ENCODE data around the gene DCHS1. TPM values are rescaled to one million over a fixed set of nuclear protein-coding genes. Genes with fewer than 3 reads are reported as not detected.

Gene DCHS1
- total RNA-seq, 1 donor from 2014 or later, result 9.2 TPM

DNA sequence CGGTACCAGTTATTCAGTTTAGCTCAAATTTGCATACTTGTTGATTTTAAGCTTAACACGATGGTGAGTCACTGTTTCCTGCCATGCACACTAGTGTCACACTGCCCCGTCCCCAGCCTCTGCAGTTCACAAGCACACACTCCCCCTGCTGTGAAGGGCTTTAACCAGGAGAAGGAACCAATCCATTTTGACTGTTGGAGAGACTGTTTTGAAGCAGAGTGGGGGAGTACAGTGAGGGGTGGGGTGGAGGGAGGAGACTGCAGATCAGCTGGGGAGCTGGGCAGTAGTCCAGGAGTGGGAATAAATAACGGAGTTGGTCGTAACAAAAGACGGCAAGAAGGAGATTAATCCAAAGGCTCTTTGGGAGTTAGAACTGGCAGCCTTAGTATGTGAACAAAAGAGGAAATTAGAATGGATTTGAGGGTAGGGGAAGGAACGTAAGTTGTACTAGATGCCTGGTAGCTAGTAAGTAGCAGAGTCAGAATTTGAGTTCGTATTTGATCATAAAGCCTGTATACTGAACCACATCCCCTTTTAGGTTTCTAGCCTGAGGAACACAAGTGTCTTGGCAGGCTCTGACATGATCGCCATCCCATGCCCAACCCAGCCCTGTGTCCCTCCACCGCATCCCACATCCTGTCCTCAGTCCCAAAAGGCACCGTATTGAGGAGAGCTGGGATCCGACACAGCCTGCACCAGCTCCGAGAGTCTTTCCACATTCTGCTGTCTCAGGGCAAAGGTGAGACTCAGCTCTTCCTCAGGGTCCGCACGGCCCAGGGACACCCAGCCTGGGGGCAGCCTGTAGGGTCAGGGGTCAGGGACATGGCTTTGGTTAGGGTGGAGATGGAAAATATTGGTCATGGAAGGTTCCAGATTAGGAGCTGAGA lies 37.2 kb downstream of the DCHS1 start:
- DNase-seq (ENCODE audit: low spot score), result peak; percentile 77
- intact Hi-C loops (cut with DNase I), result no loop called here

DNA sequence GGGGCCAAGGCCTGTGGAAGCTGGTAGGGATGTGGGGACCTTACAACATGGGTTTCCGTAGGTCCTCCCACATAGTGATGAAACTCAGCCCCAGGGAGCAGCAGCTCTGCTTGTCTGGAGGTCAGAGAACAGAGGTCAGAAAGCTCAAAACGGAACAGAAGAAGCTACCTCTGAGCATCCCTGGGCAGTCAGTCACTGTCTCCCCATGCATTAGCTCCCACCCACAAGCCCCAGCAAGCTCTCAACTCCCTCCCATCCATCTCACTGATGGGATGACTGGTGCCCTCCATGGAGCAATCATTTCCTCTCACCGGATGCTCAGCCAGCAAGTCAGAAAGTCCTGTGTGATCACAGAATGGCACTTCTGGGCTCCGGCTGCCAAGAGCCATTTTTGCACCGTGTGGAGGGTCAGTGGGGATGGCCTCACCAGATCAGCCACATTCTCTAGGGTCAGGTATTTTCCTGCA lies 38.3 kb downstream of the DCHS1 start:
- DNase-seq (ENCODE audit: low spot score), result peak; percentile 22
- intact Hi-C loops (cut with DNase I), result no loop called here

DNA sequence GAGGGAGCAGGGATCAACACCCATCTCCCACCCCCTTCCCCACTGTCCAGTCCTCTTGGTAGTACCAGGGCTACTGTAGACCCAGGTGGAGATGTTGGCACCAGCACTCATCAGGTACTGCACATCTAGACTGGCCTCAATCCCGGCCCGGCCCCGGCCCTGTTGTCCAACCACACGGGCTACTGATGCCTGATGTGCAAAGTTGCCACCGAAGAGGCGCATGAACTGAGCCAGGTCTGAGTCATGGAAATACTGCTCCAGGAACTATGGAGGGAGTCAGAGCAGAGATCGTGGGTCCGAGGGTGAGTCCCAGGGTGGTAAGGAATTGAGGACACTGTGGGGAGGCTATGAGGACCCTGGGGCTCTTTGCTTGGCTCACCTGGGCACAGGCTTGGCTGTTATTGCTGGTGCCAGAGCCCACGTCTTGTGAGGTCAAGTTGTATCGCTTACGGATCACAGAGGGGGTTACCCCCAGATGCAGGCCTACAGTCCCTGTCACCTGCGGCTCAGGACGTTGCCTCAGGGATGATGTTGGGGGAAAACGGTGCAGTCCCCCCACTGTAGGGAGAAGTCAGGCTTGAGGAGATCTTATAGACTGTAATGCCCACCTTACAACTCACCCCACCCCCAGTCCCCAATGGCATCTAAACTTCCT lies 38.9 kb downstream of the DCHS1 start:
- no peak for DNase-seq (ENCODE audit: low spot score)
- intact Hi-C loops (cut with DNase I), result no loop called here

DNA sequence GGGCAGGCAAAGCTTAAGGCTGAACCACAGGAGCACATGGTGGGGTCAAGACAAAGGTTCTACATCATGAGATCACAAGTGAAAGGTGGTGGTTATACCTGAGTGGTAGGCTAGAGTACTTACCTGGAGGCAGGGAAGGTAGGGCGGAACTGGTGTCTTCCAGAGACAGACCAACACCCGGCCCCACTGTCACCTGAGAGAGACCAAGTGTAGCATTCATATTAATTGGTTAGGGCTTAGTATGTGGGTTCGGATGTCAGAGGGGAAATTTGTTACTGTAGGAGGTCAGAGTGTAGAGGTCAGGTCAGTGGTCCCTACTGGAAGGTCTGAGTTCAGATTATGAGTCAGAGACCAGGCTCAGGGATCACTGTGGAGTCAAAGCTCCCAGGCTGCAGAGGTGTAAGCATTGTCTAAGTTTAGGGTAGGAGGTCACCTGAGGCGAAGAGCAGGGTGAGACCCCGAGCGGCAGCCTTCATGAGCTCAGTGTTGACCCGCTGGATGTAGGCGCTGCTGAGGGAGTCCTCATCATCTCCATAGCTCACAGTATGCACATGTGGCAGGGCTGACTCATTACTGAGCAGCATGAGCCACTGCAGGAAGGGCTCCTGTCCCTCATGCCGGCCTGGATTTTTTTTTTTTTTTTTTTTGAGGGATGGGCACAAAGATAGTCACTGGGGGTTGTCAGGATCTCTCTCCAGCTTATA lies 39.6 kb downstream of the DCHS1 start:
- no peak for DNase-seq (ENCODE audit: low spot score)
- intact Hi-C loops (cut with DNase I), result no loop called here

DNA sequence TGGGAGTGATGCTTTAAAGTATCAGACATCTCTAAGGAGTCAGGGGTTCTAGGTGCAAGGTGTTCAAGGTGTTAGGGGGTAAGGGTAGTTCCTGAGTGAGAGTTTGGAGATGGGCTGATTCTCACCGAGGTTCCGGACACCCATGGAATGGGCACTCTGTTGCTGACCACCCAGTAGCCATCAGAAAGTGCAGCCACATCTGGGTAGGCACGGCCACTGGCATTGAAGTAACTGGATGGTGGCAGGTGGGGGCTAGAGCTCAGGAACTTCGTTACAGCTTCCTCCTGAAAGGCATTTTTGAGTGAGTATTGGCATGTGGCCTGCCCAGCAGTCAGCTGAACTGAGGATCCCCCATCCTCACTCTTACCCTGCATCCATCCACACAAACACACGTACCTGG lies 40.6 kb downstream of the DCHS1 start:
- no peak for DNase-seq (ENCODE audit: low spot score)
- intact Hi-C loops (cut with DNase I), result no loop called here

DNA sequence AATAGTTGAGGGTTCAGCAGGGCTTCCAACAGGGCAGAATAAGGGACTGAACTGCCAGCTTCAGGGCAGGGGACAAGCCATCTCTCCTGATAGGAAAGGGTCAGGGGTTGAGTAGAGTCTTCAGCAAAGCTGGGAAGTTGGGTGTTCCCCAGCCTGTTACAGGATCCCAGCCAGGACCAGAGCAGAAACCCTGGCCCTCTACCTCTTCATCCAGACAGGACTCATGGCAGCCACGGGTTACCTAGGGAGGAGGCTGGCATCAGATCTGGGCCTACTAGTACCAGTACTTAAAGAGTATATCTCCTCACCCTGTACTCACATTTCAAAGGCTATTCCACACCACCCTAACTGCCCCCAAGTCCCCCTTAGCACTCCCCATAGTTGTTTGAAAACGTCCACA lies 41.2 kb downstream of the DCHS1 start:
- intact Hi-C loops (cut with DNase I), result no loop called here
- DNase-seq (ENCODE audit: low spot score), result no peak

DNA sequence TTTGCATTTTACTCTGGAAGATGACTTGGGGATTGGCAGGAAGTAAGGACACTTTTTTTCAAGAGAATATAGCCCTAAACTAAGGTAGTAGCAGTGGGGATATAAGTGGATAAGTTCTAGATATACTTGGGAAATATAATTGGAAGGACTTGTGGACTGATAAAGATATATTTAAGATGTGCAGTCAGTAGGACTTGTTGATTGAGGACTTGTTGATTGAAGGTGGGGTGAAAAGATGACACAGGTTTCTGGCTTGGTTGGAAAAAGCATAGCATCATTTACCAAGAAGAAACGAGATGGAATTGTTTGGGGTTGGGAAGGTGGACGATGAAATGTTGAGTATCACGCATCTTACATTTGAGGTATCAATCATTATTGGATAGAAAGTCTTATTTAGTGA lies 42.1 kb downstream of the DCHS1 start:
- intact Hi-C loops (cut with DNase I), result loop anchor here (2.0 kb wide), 1 partner anchor 69 kb away; the partner anchor contains the start of gene MRPL17
- no peak for DNase-seq (ENCODE audit: low spot score)

DNA sequence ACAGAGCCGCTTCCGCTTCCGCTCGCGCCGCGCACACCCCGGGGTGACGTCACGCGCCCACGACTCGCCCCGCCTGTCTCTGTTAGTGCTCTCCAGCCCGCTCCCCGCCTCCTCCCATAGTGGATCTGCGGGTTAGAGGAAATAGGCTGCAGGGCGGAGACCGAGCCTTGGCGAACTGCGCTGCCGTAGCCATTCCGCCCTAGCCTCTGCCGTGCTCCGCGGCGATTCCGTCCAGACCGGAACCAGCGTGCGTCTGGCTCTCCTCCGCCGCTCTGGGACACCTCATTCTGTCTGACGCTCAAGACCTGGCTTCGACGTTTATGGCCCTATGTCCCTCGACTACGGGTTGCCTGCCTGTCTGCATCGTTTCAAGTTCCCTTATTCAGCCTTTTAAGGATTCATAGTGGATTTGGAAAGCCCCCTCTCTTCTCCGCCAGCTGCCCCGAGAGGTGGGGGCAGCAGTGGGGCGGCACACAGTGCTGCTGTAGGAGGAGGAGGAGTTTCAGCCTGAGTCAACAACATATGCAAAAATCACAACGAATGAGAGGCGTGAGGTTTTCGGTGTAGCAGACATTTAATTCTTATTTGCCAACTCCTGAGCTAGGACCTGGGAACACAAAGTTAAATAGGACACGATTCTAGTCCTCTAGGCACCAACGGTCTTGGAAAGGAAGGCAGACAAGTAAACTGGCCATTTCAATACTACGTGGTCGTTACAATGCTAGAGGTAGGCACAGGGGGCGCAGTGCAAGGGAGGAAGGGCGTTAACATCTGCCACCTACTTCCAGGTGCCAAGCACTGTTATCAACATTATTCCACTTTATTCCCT lies 43.2 kb downstream of the DCHS1 start, which contains the start of gene TAF10:
Gene TAF10 (minus strand): TSS at position 4 of the 829 bp plus-strand sequence. CDS start 27 bp downstream, outside the sequence.
- peak; percentile 99 for DNase-seq (ENCODE audit: low spot score)
- intact Hi-C loops (cut with DNase I), result loop anchor here (2.0 kb wide), 1 partner anchor 70 kb away; the partner anchor contains the start of gene MRPL17

DNA sequence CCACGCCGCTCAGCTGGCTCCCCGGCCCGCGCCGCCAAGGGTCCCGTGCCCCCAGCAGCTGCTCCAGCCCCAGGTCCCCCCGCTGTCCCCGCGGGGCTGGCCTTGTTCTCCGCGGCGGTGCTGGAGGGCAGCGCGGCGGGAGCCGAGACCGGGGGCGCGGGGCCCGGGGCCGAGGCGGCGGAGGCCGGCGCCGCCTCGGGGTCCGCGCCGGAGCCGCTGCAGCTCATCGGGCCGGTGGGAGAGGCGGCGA lies 43.7 kb downstream of the DCHS1 start:
- DNase-seq (ENCODE audit: low spot score), result no peak
- intact Hi-C loops (cut with DNase I), result loop anchor here (2.0 kb wide), 1 partner anchor 71 kb away; the partner anchor contains the start of gene MRPL17

DNA sequence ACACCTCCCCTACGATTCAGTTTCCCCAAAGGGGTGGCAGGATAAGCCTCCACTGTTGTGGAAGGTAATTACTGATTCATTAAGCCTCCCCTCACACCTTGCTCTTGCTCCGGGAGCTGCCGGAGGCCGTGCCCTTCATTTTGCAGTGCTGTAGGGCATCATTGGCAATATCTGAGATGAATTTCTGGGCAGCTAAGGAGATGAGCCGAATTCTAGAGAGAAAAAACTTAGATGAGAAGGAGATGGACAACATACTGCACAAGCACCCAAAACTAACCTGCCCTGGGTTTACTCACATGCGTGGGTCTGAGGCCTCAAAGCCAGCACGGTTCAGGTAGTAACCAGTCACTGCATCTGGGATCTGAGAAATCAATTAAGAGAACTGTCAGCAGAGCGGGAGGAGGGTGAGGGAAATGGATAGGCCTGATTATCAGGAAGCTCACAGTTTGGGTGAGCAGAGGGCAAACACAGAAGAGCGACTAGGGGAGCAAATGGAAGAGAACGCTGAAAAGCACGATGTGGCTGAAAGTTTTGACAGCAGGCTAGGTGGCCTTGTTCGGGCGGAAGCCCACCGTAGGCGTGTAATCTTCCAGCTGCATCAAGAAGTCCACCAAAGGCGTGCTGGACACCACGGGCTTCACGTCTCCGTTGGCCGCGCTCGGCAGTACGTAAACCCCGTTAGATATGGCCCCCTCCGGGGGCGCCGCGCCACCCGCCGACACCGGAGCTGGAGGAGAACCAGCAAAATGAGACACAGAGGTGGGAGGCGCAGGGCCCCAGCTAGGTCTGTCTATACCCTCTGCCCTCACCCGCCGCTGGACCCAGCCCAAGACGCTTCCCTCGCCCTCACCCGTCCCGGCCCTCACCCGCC lies 44.3 kb downstream of the DCHS1 start:
- intact Hi-C loops (cut with DNase I), result no loop called here
- DNase-seq (ENCODE audit: low spot score), result no peak

DNA sequence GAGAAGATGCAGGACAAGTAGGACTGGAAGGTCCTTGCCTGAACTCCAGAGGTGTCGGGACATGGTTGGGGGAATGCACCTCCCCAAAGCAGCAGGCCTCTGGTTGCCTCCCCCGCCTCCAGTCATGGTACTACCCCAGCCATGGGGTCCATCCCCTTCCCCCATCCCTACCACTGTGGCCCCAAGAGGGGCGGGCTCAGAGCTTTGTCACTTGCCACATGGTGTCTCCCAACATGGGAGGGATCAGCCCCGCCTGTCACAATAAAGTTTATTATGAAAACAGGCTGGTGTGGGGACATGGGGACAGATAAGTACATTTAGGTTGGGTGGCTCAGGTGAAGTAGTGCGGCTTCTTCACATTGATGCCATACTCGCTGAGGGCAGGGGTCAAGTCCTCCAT lies 45.0 kb downstream of the DCHS1 start:
- DNase-seq (ENCODE audit: low spot score), result no peak
- intact Hi-C loops (cut with DNase I), result no loop called here

DNA sequence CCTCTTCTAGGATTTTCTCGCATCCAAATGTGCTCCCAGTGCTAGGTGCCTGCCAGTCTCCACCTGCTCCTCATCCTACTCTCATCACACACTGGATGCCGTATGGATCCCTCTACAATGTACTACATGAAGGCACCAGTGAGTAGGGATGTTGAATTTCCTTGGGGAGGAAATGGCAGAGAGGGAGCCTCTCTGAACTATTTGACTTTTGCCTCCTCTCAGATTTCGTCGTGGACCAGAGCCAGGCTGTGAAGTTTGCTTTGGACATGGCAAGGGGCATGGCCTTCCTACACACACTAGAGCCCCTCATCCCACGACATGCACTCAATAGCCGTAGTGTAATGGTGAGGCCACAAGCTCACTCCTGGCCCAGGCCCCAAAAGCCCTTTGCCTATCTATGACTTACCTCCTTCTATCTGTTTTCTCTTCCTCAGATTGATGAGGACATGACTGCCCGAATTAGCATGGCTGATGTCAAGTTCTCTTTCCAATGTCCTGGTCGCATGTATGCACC lies 46.0 kb downstream of the DCHS1 start:
- intact Hi-C loops (cut with DNase I), result no loop called here
- DNase-seq (ENCODE audit: low spot score), result no peak

DNA sequence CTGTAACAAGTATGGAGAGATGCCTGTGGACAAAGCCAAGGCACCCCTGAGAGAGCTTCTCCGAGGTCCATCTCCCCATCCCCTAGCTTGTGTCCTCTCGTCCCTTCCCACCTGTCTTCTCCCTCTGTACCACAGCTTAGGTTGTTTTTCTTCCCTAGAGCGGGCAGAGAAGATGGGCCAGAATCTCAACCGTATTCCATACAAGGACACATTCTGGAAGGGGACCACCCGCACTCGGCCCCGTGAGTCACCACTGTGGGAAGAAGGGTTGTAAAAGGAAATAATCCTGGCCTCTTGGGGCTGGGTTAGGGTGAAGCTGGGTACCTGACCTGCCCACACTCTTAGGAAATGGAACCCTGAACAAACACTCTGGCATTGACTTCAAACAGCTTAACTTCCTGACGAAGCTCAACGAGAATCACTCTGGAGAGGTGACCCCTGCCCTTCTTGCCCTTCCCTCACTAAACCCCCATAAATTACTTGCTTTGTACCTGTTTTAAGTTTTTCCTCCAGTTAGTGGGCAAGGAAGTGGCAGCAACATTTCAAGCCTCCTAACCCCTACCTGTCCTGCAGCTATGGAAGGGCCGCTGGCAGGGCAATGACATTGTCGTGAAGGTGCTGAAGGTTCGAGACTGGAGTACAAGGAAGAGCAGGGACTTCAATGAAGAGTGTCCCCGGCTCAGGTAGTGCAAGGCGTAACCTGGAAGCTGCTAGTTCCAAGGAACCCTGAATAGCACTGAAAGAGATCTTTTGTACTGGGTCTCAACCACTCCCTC lies 46.7 kb downstream of the DCHS1 start:
- intact Hi-C loops (cut with DNase I), result no loop called here
- no peak for DNase-seq (ENCODE audit: low spot score)

DNA sequence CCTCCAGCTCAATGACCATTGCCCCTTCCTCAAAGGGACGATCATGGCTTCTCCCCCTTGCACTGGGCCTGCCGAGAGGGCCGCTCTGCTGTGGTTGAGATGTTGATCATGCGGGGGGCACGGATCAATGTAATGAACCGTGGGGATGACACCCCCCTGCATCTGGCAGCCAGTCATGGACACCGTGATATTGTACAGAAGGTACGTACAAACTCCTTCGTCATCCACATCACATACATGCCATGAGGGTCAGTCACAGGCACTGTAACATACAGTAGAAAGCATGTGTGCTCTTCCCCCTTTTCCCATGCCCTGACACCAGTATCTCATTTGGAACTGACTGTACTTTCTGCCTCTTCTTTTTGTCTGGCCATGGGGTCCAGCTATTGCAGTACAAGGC lies 47.6 kb downstream of the DCHS1 start:
- intact Hi-C loops (cut with DNase I), result no loop called here
- DNase-seq (ENCODE audit: low spot score), result no peak

DNA sequence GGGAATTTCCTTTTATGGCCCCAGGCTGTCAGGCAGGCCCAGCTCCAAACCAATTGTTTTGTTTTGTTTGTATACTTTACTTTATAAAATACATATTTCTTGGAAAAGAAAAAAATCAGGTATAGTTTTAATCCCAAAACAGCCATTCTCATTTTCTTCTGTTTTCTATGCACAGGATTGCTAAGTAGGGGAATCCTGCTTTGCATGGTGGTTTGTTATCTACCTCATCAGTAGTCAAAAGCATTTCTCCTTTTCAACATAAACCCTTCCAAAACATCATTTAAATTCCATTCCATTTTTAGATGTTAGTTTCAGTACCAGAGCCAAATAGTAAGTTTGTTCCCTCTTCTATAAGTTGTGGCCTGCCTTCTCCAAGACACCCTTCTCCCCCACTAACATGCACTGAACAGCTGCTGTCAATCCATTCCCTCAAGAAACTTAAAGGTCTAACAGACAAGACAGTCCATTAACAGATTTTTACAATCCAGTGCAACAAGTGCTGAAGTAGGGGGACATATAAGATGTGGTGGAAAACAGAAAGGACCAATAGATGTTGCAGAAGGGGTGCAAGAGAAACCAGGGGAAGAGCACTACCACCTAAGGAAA lies 48.3 kb downstream of the DCHS1 start:
- intact Hi-C loops (cut with DNase I), result no loop called here
- DNase-seq (ENCODE audit: low spot score), result no peak

DNA sequence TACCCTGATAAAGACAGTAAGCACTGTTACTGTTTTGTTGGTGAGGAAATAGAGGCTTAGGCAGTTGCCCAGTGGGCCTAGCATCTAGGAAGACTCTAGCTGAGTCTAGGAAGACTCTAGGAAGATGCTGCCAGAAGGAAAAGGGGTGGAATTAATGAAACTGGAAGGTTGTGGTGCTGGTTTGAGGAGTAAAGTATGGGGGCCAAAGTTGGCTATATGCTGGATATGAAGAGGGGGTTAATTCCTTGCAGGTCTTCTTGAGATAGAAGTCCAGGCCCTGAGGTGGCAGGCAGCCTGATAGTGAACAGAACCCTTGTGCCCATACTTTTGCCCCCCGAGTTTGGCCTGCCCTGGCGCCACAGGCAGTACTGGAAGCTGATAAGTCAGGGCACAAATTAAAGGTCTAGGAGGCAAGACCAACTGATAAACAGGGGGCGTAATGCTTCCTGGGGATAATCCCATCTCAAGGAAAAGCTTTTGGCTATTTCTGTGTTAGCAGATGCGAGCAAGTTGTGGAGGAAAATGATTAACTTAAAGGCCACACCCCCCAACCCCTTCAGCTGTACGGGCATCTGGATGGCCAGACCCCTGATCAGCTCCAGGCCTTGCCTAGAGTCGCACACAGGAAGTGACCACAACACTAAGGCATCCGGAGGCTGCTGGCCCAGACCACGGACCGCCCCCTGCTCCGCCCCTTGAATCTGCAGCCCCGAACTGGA lies 49.0 kb downstream of the DCHS1 start:
- DNase-seq (ENCODE audit: low spot score), result peak; percentile 95
- intact Hi-C loops (cut with DNase I), result no loop called here
